Measurements from ENCODE around the gene ATN1. TPM values are rescaled to one million over a fixed set of nuclear protein-coding genes. Genes with fewer than 3 reads are reported as not detected.

Gene ATN1
- total and polyA plus RNA-seq, 9 of the 15 experiments (the other 6 are each of a cell fraction or from before 2014, with no cell fraction given) = 0.15 to 49.8 (median 2.7) TPM

- peak; percentile 44 for TF ChIP-seq GTF3C2 (IDR thresholded peaks at IDR 0.05; ENCODE audit: borderline replicate concordance, extremely low read depth, insufficient read length)
- TF ChIP-seq, protein P1, sequence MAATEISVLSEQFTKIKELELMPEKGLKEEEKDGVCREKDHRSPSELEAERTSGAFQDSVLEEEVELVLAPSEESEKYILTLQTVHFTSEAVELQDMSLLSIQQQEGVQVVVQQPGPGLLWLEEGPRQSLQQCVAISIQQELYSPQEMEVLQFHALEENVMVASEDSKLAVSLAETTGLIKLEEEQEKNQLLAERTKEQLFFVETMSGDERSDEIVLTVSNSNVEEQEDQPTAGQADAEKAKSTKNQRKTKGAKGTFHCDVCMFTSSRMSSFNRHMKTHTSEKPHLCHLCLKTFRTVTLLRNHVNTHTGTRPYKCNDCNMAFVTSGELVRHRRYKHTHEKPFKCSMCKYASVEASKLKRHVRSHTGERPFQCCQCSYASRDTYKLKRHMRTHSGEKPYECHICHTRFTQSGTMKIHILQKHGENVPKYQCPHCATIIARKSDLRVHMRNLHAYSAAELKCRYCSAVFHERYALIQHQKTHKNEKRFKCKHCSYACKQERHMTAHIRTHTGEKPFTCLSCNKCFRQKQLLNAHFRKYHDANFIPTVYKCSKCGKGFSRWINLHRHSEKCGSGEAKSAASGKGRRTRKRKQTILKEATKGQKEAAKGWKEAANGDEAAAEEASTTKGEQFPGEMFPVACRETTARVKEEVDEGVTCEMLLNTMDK (IDR thresholded peaks at IDR 0.05; ENCODE audit: borderline replicate concordance, insufficient read depth, low read depth, low read length, poor library complexity, severe bottlenecking) = peak; percentile 55
- TF ChIP-seq, protein P2, sequence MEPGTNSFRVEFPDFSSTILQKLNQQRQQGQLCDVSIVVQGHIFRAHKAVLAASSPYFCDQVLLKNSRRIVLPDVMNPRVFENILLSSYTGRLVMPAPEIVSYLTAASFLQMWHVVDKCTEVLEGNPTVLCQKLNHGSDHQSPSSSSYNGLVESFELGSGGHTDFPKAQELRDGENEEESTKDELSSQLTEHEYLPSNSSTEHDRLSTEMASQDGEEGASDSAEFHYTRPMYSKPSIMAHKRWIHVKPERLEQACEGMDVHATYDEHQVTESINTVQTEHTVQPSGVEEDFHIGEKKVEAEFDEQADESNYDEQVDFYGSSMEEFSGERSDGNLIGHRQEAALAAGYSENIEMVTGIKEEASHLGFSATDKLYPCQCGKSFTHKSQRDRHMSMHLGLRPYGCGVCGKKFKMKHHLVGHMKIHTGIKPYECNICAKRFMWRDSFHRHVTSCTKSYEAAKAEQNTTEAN (CRISPR knock-in tag; IDR thresholded peaks at IDR 0.05) = no peak
- no peak for TF ChIP-seq MCM3 (IDR thresholded peaks at IDR 0.05)
- no peak for TF ChIP-seq HNRNPH1 (optimal IDR thresholded peaks at IDR 0.05; ENCODE audit: low read depth, low read length)
- no peak for TF ChIP-seq ZNF3 (CRISPR knock-in tag; IDR thresholded peaks at IDR 0.05)
- TF ChIP-seq SAFB2 (IDR thresholded peaks at IDR 0.05; ENCODE audit: borderline replicate concordance, low read depth, low read length, severe bottlenecking) = no peak
- peak; percentile 64 for TF ChIP-seq BACH1 (tag; IDR thresholded peaks at IDR 0.05)
- peak in 1 of 2 experiments; percentile 46; a peak in 1 of 4 replicates for TF ChIP-seq TRIM24 (IDR thresholded peaks at IDR 0.05)
- 0 out of 2 replicates have a peak, but pooled peaks have one; percentile 71 for TF ChIP-seq CBX1 (IDR thresholded peaks at IDR 0.05; ENCODE audit: low read depth)
- no peak for TF ChIP-seq PATZ1 (CRISPR knock-in tag; IDR thresholded peaks at IDR 0.05; ENCODE audit: borderline replicate concordance)
- peak in 1 of 2 experiments; percentile 47; a peak in 1 of 4 replicates for TF ChIP-seq KDM4B (IDR thresholded peaks at IDR 0.05; ENCODE audit: borderline replicate concordance in 2 of 2, low read depth in 1 of 2)
- peak; percentile 28 for TF ChIP-seq CXXC5 (CRISPR knock-in tag; IDR thresholded peaks at IDR 0.05)
- TF ChIP-seq KLF13 (tag; IDR thresholded peaks at IDR 0.05; ENCODE audit: borderline replicate concordance, low read depth) = no peak
- no peak for TF ChIP-seq KDM2B (CRISPR knock-in tag; IDR thresholded peaks at IDR 0.05)
- TF ChIP-seq USF2 (CRISPR knock-in tag; IDR thresholded peaks at IDR 0.05) = no peak
- TF ChIP-seq SMARCC2 (IDR thresholded peaks at IDR 0.05; ENCODE audit: low read depth) = peak; percentile 37; the same call in 1 of the 2 replicates
- no peak for TF ChIP-seq SRSF1 (IDR thresholded peaks at IDR 0.05; ENCODE audit: low read depth, low read length)
These were observed 34.0 kb downstream of the ATN1 start (continued) for GRCh38 chr12:6961695-6962284.

Measured in K562 (cell line).